Omental fat pad (tissue), 4 donors: Measurements from ENCODE around the gene SV2A. TPM values are rescaled to one million over a fixed set of nuclear protein-coding genes. Genes with fewer than 3 reads are reported as not detected.
"Not testable (repeated sequence)": the region's sequence is repeated elsewhere in the genome, so short reads cannot be mapped to it uniquely, and the experiment has no call there.

ENCODE experiments used
- ATAC-seq: fragments of 150-250 bp; one replicate; pipeline ENCODE4 v1.9.1; 2016; ENCODE audit warnings: mild to moderate bottlenecking, moderate library complexity; ENCODE audit not compliant: low FRiP score
- DNase-seq: peaks from one replicate; pipeline ENCODE4 v3.0.0-alpha.2; 2019; ENCODE audit warnings: low spot score
- CTCF ChIP-seq, 3 donors: fragments of 450-650 bp; IDR thresholded peaks; one replicate each; pipeline ENCODE4 v1.5.1; 2016 to 2017; ENCODE audit warnings: antibody characterized with exemption in 3 of 3, mild to moderate bottlenecking in 3 of 3, moderate library complexity in 2 of 3
- total RNA-seq, 4 donors: library from RNA; depleted of rRNA; stranded (reverse); fragments of >200 nt; gene quantifications; one replicate each; pipeline ENCODE4 v1.1.0, GENCODE V29; 2016

The SV2A gene
- total RNA-seq, 4 donors from 2014 or later, result 0.48 to 1.3 (median 0.70) TPM

- TF ChIP-seq CTCF (IDR thresholded peaks at IDR 0.05), result no peak
- DNase-seq (no peak), ATAC-seq (no peak)
These were observed 13.7 kb downstream of the SV2A start for GRCh38 chr1:149903836-149904491.

- no peak for TF ChIP-seq CTCF (IDR thresholded peaks at IDR 0.05)
- ATAC-seq, result peak; percentile 97
- DNase-seq, result peak; percentile 81
These were observed 18.0 kb downstream of the SV2A start, which contains the start of gene BOLA1 for GRCh38 chr1:149899460-149900284. BOLA1 (plus strand) TSS chr1:149899568; CDS start chr1:149900060, 492 bp downstream.

GRCh38 chr1:149896575-149896974 lies 21.1 kb downstream of the SV2A start:
- TF ChIP-seq CTCF (IDR thresholded peaks at IDR 0.05), result no peak
- ATAC-seq, result no peak
- no peak for DNase-seq

GRCh38 chr1:149888999-149889289 lies 28.7 kb downstream of the SV2A start:
- no peak for ATAC-seq
- no peak for DNase-seq
- no peak for TF ChIP-seq CTCF (IDR thresholded peaks at IDR 0.05)

GRCh38 chr1:149888247-149888998 lies 29.2 kb downstream of the SV2A start:
- peak in 1 of 3 donors; percentile 27 for TF ChIP-seq CTCF (IDR thresholded peaks at IDR 0.05)
- peak; percentile 17 for ATAC-seq
- peak; percentile 57 for DNase-seq

GRCh38 chr1:149887456-149888246 lies 30.0 kb downstream of the SV2A start:
- peak; percentile 60 for ATAC-seq
- TF ChIP-seq CTCF (IDR thresholded peaks at IDR 0.05), result no peak
- peak; percentile 42 for DNase-seq

GRCh38 chr1:149887196-149887455 lies 30.5 kb downstream of the SV2A start:
- ATAC-seq, DNase-seq: not testable (repeated sequence)
